CD4-positive, alpha-beta T cell treated with Interleukin-2 at 100 ng/mL for 4 hours (primary cell): ENCODE measurements around the gene TSLP.

Experiments used
- DNase-seq: peaks from one replicate; pipeline ENCODE4 v3.0.0-alpha.2; 2020; ENCODE audit warnings: low spot score

TSLP gene

GRCh38 chr5:111095982-111096381 is 24.5 kb downstream of the TSLP start:
- no peak for DNase-seq

DNA sequence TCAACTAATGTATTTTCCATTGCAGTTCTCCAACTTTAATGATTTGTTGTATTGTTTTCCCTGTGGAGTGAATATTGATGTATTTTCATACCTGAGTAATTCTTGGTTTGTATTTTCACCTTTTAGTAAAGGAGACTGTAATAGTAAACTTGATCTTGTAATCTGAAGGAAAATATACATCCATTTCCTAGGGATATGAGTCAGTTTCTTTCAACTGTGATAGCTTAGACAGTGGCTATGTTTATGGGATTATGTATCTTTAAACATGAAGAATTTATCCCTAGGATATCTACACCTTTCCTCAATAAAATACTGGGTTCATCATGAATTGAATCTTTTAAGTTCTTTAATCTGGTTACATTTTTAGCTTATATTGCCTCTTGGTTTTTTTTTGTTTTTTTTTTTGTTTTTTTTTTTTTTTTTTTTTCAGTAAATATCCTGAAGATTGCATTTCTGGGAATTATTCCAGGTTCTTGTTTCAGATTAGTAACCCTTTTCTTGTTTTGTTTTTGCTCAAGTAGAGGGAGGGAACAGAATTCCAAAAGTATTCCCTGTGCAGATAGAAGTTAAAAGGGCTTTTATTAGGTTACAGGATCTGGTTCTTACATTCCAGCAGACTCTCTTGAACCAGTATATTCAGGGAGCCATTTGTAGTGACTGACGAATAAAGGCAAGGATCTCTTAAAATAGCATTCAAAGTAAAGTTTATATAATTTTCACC is 27.7 kb downstream of the TSLP start:
- DNase-seq, result no peak

GRCh38 chr5:111106320-111106948 is 34.9 kb downstream of the TSLP start:
- DNase-seq, result no peak

GRCh38 chr5:111107371-111107770 is 35.9 kb downstream of the TSLP start:
- no peak for DNase-seq

DNA sequence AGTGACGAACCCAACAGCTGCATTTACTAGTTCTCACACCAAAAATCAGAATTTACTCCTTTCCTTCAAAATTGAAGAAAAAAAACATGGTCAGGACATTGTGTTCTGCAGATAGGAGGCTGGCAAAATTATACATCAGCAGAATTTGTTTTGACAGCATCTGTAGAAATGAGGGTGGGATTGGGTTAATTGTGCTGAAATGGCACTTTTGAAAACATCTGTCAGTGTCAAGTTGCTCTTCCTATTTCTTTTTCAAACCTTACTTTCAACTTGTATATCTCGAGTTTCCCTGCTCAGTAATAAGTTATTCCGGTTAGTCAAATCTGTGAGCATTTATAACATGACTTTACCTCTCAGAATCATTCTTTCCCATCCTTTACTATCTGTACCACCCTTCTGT is 40.4 kb downstream of the TSLP start:
- no peak for DNase-seq

GRCh38 chr5:111113678-111114077 is 42.2 kb downstream of the TSLP start:
- DNase-seq, result no peak

DNA sequence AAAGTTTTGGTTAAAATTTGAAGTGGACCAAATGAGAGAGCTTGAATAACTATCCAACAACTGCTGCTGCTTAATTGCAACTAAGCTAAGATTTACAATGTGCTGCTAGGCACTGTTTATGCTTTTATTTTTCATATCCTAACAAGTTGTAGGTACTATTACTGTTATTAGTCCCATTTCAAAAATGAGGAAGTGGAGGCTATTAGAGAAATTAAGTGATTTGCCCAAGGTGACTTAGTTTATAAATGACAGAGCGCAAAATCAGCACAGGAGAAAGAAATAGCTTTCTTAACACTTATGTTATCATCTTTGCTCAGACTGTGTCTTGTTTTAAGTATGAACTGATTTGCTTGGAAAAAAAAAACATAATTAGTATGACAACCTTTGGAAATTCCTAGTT is 43.7 kb downstream of the TSLP start:
- no peak for DNase-seq

GRCh38 chr5:111116550-111116949 is 45.0 kb downstream of the TSLP start:
- DNase-seq, result no peak

DNA sequence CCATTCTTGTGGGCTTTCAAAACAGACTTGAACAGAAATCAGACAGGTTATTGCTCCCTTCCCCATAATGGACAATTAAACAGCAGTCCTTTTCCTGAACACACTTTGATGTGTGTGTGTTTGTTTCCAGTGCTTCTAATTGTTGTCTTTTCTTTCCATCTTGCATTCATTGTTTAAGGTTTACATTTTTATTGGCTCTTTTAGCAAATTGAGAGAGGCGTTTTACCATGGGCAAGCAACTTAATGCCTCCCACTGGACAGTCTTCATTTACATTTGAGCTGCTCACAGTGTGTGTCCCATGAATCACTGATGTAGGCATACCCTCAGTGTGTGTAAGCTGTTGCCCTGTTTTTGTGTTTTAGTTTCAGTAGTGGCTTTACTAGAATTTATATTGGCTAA is 45.6 kb downstream of the TSLP start:
- no peak for DNase-seq

GRCh38 chr5:111119221-111119620 is 47.7 kb downstream of the TSLP start:
- DNase-seq, result no peak

DNA sequence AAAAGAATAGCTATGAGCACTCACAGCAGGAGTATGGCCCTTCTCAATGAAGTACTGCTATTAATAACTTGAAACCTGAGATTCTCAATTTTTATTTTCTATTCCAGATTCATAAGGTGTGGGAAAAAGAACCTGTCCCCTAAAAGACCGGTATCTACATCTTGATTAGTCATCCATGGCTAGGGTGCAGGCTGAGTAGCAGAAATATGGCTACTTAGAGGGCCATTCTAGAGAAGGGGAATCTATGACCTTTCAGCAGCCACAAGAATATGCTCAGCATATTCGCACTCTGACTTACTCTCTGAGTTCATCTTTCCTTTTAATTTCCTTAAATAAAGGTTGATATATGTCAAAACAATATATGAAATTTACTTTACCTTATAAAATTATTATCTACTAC is 48.3 kb downstream of the TSLP start:
- DNase-seq, result no peak

- no peak for DNase-seq
Observed at GRCh38 chr5:111120911-111121310, 49.4 kb downstream of the TSLP start.

GRCh38 chr5:111121926-111122325 is 50.4 kb downstream of the TSLP start:
- DNase-seq, result no peak

GRCh38 chr5:111122398-111122797 is 50.9 kb downstream of the TSLP start:
- no peak for DNase-seq

DNA sequence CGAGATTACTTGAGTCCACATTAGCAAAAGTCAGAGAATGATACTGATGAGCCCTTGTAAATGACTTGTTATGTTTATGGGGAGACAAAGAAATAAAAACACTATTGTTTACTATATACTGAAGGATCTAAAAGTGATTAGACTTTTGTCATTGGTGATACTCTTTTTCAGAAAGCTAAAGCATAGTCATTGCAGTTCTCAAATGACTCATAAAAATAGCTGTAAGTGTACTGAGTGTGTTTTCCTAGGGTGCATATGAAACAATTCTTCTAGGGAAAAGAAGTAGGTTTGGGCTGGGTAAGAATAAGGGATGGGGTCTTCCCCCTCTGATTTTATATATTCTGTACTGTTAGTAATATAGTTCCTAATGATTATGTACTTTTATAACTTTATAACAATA is 53.3 kb downstream of the TSLP start:
- no peak for DNase-seq

- no peak for DNase-seq
Observed at GRCh38 chr5:111126896-111127295, 55.4 kb downstream of the TSLP start.
